Activated T-cell treated with anti-CD3 and anti-CD28 coated beads, Interleukin-2, amount 50 U/mL, for 72 hours (primary cell): ENCODE measurements around the gene SLC32A1. TPM values are rescaled to one million over a fixed set of nuclear protein-coding genes. Genes with fewer than 3 reads are reported as not detected.

Experiments used
- ATAC-seq, 2 donors: fragments of 150-1000 bp; cut with Tn5 transposase; replicated peaks in 1 of 2; 2 replicates each; pipeline ENCODE4 v1.10.0; 2021; ENCODE audit warnings: moderate library complexity in 2 of 2, mild to moderate bottlenecking in 1 of 2
- DNase-seq, 2 donors: peaks; one replicate each; pipeline ENCODE4 v3.0.0; 2021 to 2022; ENCODE audit warnings: mixed read lengths in 1 of 2
- H3K27ac Mint-ChIP-seq: one replicate; pipeline ENCODE4 v1.8.0; 2022; ENCODE audit warnings: mild to moderate bottlenecking, moderate library complexity, mixed read lengths
- H3K27me3 Mint-ChIP-seq: one replicate; pipeline ENCODE4 v1.8.0; 2022; ENCODE audit warnings: low read depth, mixed read lengths
- H3K36me3 Mint-ChIP-seq, 2 donors: one replicate each; pipeline ENCODE4 v1.8.0; 2022; ENCODE audit warnings: mixed read lengths in 2 of 2, mild to moderate bottlenecking in 1 of 2; ENCODE audit not compliant: insufficient read depth in 2 of 2
- H3K4me1 Mint-ChIP-seq: one replicate; pipeline ENCODE4 v1.8.0; 2022; ENCODE audit warnings: low read depth, mixed read lengths
- H3K4me3 Mint-ChIP-seq, 2 donors: one replicate each; pipeline ENCODE4 v1.8.0; 2022; ENCODE audit warnings: mild to moderate bottlenecking in 2 of 2, mixed read lengths in 2 of 2, moderate library complexity in 2 of 2
- H3K9me3 Mint-ChIP-seq, 2 donors: one replicate each; pipeline ENCODE4 v1.8.0; 2022; ENCODE audit warnings: mixed read lengths in 2 of 2
- total RNA-seq, 2 donors: library from RNA; stranded (reverse); gene quantifications; one replicate each; pipeline ENCODE4 v1.2.3, GENCODE V29; 2022

Gene SLC32A1
- total RNA-seq, 2 donors from 2014 or later, result 0.12 TPM; not detected in 1

DNA sequence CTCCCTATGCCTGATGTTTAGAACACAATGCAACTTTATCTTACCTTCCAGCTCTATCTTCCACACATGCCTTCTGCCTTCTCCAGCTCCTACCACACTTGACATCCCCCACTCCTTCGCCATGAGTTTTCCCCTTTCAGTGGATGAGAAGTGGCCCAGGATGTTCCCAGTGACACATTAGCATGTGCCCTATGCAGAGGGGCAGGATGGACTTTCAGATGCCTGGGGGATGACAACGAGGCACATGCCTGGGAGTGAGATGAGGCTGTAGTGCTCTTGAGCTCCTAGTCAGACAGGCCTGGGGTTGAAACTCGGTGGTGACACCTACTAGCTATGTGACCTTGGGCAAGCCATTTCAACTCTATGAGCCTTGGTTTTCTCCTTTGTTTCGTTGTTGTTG lies 20.1 kb upstream of the SLC32A1 start:
- H3K9me3 Mint-ChIP-seq, result no peaks in the 10 kb centered on the region
- no peak for ATAC-seq
- H3K27ac Mint-ChIP-seq, result no peak overlapping the region
- no peak overlapping the region for H3K4me3 Mint-ChIP-seq
- H3K36me3 Mint-ChIP-seq, result no peaks in the 10 kb centered on the region
- no peak for DNase-seq
- no peaks in the 10 kb centered on the region for H3K4me1 Mint-ChIP-seq
- H3K27me3 Mint-ChIP-seq, result peaks cover 23% of the 10 kb centered on the region

- ATAC-seq (no peak), DNase-seq (no peak)
- H3K4me3 Mint-ChIP-seq, result no peak overlapping the region
- H3K27ac Mint-ChIP-seq, result no peak overlapping the region
- H3K4me1 Mint-ChIP-seq, result no peaks in the 10 kb centered on the region
- no peaks in the 10 kb centered on the region for H3K9me3 Mint-ChIP-seq
- H3K27me3 Mint-ChIP-seq, result peaks cover 24% of the 10 kb centered on the region
- H3K36me3 Mint-ChIP-seq, result no peaks in the 10 kb centered on the region
Observed at GRCh38 chr20:38706509-38706908, 17.8 kb upstream of the SLC32A1 start.

DNA sequence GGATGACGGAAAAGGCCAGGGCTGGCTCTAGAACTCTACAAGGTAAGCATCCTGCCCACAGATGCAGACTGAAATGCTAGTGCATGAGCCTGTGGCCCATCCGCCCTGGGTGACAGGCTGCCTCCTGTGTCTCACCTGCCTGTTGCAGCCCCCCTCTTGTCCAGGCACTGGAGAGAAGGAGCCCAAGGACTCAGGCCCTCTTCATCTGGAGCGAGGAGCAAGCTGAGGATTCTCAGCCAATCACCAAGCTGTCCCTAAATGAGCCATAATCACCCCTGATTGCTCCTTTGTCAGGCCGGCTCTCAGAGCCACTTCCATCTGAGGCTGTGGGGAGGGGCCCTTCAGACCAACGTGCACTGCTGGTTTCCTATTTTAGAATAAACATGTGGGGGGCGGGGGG lies 10.0 kb upstream of the SLC32A1 start:
- Mint-ChIP-seq H3K36me3 (no peaks in the 10 kb centered on the region), H3K27ac (no peak overlapping the region), H3K4me3 (no peak overlapping the region)

DNA sequence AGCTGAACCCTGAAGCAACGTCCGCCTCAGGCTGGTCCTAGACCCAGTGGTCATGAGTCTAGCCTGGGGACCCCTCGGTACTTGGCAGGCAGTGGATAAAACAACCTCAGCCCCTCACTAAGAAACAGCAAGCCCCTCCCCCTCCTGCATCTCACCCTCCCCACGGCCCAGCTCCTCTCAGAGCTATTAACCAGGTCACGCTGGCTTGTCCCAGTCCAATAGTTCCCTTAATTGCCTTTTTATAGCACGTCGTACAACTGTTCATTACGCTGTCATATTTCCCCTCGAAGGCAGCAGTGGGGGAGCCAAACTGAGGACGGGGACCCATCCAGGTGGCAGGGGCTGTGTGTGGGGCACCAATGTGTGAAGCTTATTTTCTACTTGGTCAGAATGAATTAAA lies 8.6 kb upstream of the SLC32A1 start:
- DNase-seq, result no peak
- Mint-ChIP-seq H3K9me3 (no peaks in the 10 kb centered on the region), H3K27me3 (peaks cover 61% of the 10 kb centered on the region), H3K36me3 (no peaks in the 10 kb centered on the region), H3K4me1 (no peaks in the 10 kb centered on the region), H3K4me3 (no peak overlapping the region), H3K27ac (no peak overlapping the region)
- no peak for ATAC-seq

More for the DNA sequence above, 10.0 kb upstream of the SLC32A1 start:
- Mint-ChIP-seq H3K4me1 (no peaks in the 10 kb centered on the region), H3K27me3 (peaks cover 55% of the 10 kb centered on the region), H3K9me3 (no peaks in the 10 kb centered on the region)
- DNase-seq (no peak), ATAC-seq (no peak)

- DNase-seq (no peak), ATAC-seq (no peak)
- H3K27me3 Mint-ChIP-seq, result peaks cover 84% of the 10 kb centered on the region
- H3K4me3 Mint-ChIP-seq, result peak overlapping the region in 1 of 2 donors; percentile 30
- H3K9me3 Mint-ChIP-seq, result no peaks in the 10 kb centered on the region
- H3K36me3 Mint-ChIP-seq, result peaks cover 0 to 3% of the 10 kb centered on the region in 2 donors
- no peak overlapping the region for H3K27ac Mint-ChIP-seq
- H3K4me1 Mint-ChIP-seq, result peaks cover 38% of the 10 kb centered on the region
Observed at GRCh38 chr20:38722683-38723016, 1.6 kb upstream of the SLC32A1 start.

- ATAC-seq (no peak), DNase-seq (peak; percentile 8 to 16)
- peaks cover 84% of the 10 kb centered on the region for H3K27me3 Mint-ChIP-seq
- H3K4me1 Mint-ChIP-seq, result peaks cover 44% of the 10 kb centered on the region
- no peak overlapping the region for H3K27ac Mint-ChIP-seq
- peaks cover 0 to 3% of the 10 kb centered on the region in 2 donors for H3K36me3 Mint-ChIP-seq
- no peaks in the 10 kb centered on the region for H3K9me3 Mint-ChIP-seq
- peak overlapping the region; percentile 58 to 60 for H3K4me3 Mint-ChIP-seq
Observed at GRCh38 chr20:38723017-38723847, 1.1 kb upstream of the SLC32A1 start.

- no peak overlapping the region for H3K27ac Mint-ChIP-seq
- H3K36me3 Mint-ChIP-seq, result peaks cover 3% of the 10 kb centered on the region in 2 donors
- peak overlapping the region; percentile 49 to 63 for H3K4me3 Mint-ChIP-seq
- H3K4me1 Mint-ChIP-seq, result peaks cover 54% of the 10 kb centered on the region
- no peak for DNase-seq
- H3K9me3 Mint-ChIP-seq, result no peaks in the 10 kb centered on the region
- peaks cover 89% of the 10 kb centered on the region for H3K27me3 Mint-ChIP-seq
- ATAC-seq, result no peak
Observed at GRCh38 chr20:38724626-38725147, 401 bp downstream of the SLC32A1 start.

GRCh38 chr20:38725148-38725901 lies 1.0 kb downstream of the SLC32A1 start:
- ATAC-seq (peak in 1 of 2 donors; percentile 1), DNase-seq (peak; percentile 12 to 14)
- Mint-ChIP-seq H3K4me1 (peaks cover 60% of the 10 kb centered on the region), H3K9me3 (no peaks in the 10 kb centered on the region), H3K27me3 (peaks cover 93% of the 10 kb centered on the region), H3K27ac (no peak overlapping the region), H3K4me3 (peak overlapping the region; percentile 22 to 63), H3K36me3 (peaks cover 3% of the 10 kb centered on the region in 2 donors)

GRCh38 chr20:38725931-38726803 lies 1.9 kb downstream of the SLC32A1 start:
- ATAC-seq, result peak; percentile 47 to 58
- H3K36me3 Mint-ChIP-seq, result peaks cover 3% of the 10 kb centered on the region in 2 donors
- peaks cover 69% of the 10 kb centered on the region for H3K4me1 Mint-ChIP-seq
- peak; percentile 67 to 70 for DNase-seq
- H3K27me3 Mint-ChIP-seq, result peaks cover 91% of the 10 kb centered on the region
- peak overlapping the region; percentile 53 for H3K27ac Mint-ChIP-seq
- peak overlapping the region; percentile 65 to 74 for H3K4me3 Mint-ChIP-seq
- H3K9me3 Mint-ChIP-seq, result no peaks in the 10 kb centered on the region

DNA sequence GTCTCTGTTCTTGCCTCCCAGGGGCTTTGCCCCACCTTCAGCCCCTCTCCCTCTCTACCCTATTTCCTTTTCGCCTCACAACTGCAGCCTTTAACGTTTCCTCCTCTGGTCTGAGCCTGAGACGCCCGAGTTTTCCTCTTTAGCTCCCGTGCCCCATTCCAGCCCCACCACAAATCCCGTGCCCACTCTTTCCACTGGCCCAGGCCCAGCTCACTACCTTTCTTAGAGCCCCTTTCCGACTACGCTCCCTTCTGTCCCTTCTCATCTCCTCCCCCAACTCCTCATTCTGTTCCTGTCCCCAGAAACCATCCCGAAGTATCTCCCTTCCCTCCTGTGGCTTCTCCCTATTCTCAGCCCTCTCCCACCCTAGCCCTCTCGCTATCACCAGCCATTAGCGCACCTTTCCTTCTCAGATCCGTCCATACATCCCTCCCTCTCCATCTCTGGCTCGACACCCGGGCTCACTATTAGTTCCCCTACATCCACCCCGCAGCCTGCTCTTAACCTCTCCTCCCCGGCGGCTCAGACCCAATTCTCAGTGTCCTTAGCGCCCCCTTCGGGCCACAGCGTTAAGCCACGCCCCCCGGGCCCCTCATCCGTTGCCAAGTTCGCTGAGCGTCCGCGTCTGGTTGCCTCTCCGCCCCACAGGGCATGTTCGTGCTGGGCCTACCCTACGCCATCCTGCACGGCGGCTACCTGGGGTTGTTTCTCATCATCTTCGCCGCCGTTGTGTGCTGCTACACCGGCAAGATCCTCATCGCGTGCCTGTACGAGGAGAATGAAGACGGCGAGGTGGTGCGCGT lies 2.7 kb downstream of the SLC32A1 start:
- ATAC-seq, result peak; percentile 57 to 61
- peak overlapping the region; percentile 53 for H3K27ac Mint-ChIP-seq

DNA sequence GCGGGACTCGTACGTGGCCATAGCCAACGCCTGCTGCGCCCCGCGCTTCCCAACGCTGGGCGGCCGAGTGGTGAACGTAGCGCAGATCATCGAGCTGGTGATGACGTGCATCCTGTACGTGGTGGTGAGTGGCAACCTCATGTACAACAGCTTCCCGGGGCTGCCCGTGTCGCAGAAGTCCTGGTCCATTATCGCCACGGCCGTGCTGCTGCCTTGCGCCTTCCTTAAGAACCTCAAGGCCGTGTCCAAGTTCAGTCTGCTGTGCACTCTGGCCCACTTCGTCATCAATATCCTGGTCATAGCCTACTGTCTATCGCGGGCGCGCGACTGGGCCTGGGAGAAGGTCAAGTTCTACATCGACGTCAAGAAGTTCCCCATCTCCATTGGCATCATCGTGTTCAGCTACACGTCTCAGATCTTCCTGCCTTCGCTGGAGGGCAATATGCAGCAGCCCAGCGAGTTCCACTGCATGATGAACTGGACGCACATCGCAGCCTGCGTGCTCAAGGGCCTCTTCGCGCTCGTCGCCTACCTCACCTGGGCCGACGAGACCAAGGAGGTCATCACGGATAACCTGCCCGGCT lies 3.4 kb downstream of the SLC32A1 start:
- H3K27me3 Mint-ChIP-seq, result peaks cover 88% of the 10 kb centered on the region
- H3K4me3 Mint-ChIP-seq, result peak overlapping the region; percentile 65 to 74
- no peak overlapping the region for H3K27ac Mint-ChIP-seq
- DNase-seq (peak in 1 of 2 donors; percentile 18), ATAC-seq (peak; percentile 10 to 28)
- H3K36me3 Mint-ChIP-seq, result peaks cover 3% of the 10 kb centered on the region in 2 donors
- H3K9me3 Mint-ChIP-seq, result no peaks in the 10 kb centered on the region
- peaks cover 71% of the 10 kb centered on the region for H3K4me1 Mint-ChIP-seq

More for the DNA sequence above, 2.7 kb downstream of the SLC32A1 start:
- H3K4me3 Mint-ChIP-seq, result peak overlapping the region; percentile 65 to 74
- H3K27me3 Mint-ChIP-seq, result peaks cover 88% of the 10 kb centered on the region
- H3K9me3 Mint-ChIP-seq, result no peaks in the 10 kb centered on the region
- DNase-seq, result peak; percentile 86 to 88
- H3K4me1 Mint-ChIP-seq, result peaks cover 71% of the 10 kb centered on the region
- peaks cover 3% of the 10 kb centered on the region in 2 donors for H3K36me3 Mint-ChIP-seq
